H9 (cell line): ENCODE measurements around the gene SPESP1. TPM values are rescaled to one million over a fixed set of nuclear protein-coding genes. Genes with fewer than 3 reads are reported as not detected.
"Not testable (repeated sequence)": the region's sequence is repeated elsewhere in the genome, so short reads cannot be mapped to it uniquely, and the experiment has no call there.

Experiments used
- DNase-seq: peaks from one replicate; pipeline ENCODE4 v3.0.0-alpha.2; 2017
- H2AFZ ChIP-seq: one replicate; pipeline ENCODE4 v1.6.1; 2013; ENCODE audit warnings: mild to moderate bottlenecking, low read length, control low read depth, moderate library complexity
- H2AK5ac ChIP-seq: 2 replicates; pipeline ENCODE4 v1.6.1; 2013; ENCODE audit warnings: low read length, control low read depth, mixed read lengths; ENCODE audit not compliant: insufficient read length
- H2BK120ac ChIP-seq: one replicate; pipeline ENCODE4 v1.6.1; 2013; ENCODE audit warnings: low read depth, mild to moderate bottlenecking, low read length, control low read depth, inconsistent platforms; ENCODE audit not compliant: poor library complexity, severe bottlenecking
- H2BK12ac ChIP-seq: 2 replicates; pipeline ENCODE4 v1.6.1; 2013; ENCODE audit warnings: low read length, control low read depth, mixed read lengths, low read depth; ENCODE audit not compliant: insufficient read length
- H2BK15ac ChIP-seq: 2 replicates; pipeline ENCODE4 v1.6.1; 2013; ENCODE audit warnings: low read depth, low read length, control low read depth
- H2BK20ac ChIP-seq: one replicate; pipeline ENCODE4 v1.6.1; 2013; ENCODE audit warnings: low read depth, mild to moderate bottlenecking, low read length, control low read depth, inconsistent platforms; ENCODE audit not compliant: poor library complexity, severe bottlenecking
- H2BK5ac ChIP-seq: 2 replicates; pipeline ENCODE4 v1.6.1; 2013; ENCODE audit warnings: low read length, control low read depth, mixed read lengths; ENCODE audit not compliant: insufficient read length
- H3K14ac ChIP-seq: 2 replicates; pipeline ENCODE4 v1.6.1; 2013; ENCODE audit warnings: low read length, control low read depth; ENCODE audit not compliant: insufficient read depth
- H3K18ac ChIP-seq: 2 replicates; pipeline ENCODE4 v1.6.1; 2013; ENCODE audit warnings: low read depth, mild to moderate bottlenecking, mixed read lengths, low read length, control low read depth; ENCODE audit not compliant: insufficient read length
- H3K23ac ChIP-seq: 2 replicates; pipeline ENCODE4 v1.6.1; 2013; ENCODE audit warnings: low read length, control low read depth, mixed read lengths, low read depth; ENCODE audit not compliant: insufficient read length
- H3K23me2 ChIP-seq: 2 replicates; pipeline ENCODE4 v1.6.1; 2013; ENCODE audit warnings: low read depth, mild to moderate bottlenecking, mixed read lengths, low read length, control low read depth; ENCODE audit not compliant: insufficient read length, poor library complexity, severe bottlenecking
- H3K27ac ChIP-seq: 2 replicates; pipeline ENCODE4 v1.5.1; 2013; ENCODE audit warnings: low read length, control low read depth, mixed read lengths, low read depth; ENCODE audit not compliant: insufficient read length
- H3K27me3 ChIP-seq: 2 replicates; pipeline ENCODE4 v1.6.1; 2013; ENCODE audit warnings: low read length, control low read depth, inconsistent platforms; ENCODE audit not compliant: insufficient read depth
- H3K4ac ChIP-seq: 2 replicates; pipeline ENCODE4 v1.6.1; 2013; ENCODE audit warnings: low read depth, mild to moderate bottlenecking, control low read depth, inconsistent platforms, low read length, moderate library complexity
- H3K4me1 ChIP-seq: 2 replicates; pipeline ENCODE4 v1.6.1; 2013; ENCODE audit warnings: low read length, control low read depth, inconsistent platforms; ENCODE audit not compliant: insufficient read depth
- H3K4me2 ChIP-seq: 2 replicates; pipeline ENCODE4 v1.6.1; 2013; ENCODE audit warnings: low read length, control low read depth, mixed read lengths; ENCODE audit not compliant: insufficient read length, insufficient read depth
- H3K56ac ChIP-seq: 2 replicates; pipeline ENCODE4 v1.6.1; 2013; ENCODE audit warnings: low read depth, mild to moderate bottlenecking, mixed read lengths, low read length, control low read depth; ENCODE audit not compliant: insufficient read length
- H3K79me1 ChIP-seq: 2 replicates; pipeline ENCODE4 v1.6.1; 2013; ENCODE audit warnings: low read depth, mild to moderate bottlenecking, moderate library complexity, low read length, control low read depth, inconsistent platforms; ENCODE audit not compliant: insufficient read depth, poor library complexity, severe bottlenecking
- H3K79me2 ChIP-seq: 2 replicates; pipeline ENCODE4 v1.6.1; 2013; ENCODE audit warnings: low read length, control low read depth, inconsistent platforms; ENCODE audit not compliant: insufficient read depth
- H3K9ac ChIP-seq: 2 replicates; pipeline ENCODE4 v1.6.1; 2013; ENCODE audit warnings: low read length, control low read depth, mixed read lengths; ENCODE audit not compliant: insufficient read length; ENCODE audit errors: extremely low read depth
- H3K9me3 ChIP-seq: one replicate; pipeline ENCODE4 v1.6.1; 2013; ENCODE audit warnings: low read depth, low read length, inconsistent platforms; ENCODE audit not compliant: control insufficient read depth
- H3T11ph ChIP-seq: one replicate; pipeline ENCODE4 v1.6.1; 2013; ENCODE audit warnings: mild to moderate bottlenecking, low read length, control low read depth, inconsistent platforms
- H4K20me1 ChIP-seq: one replicate; pipeline ENCODE4 v1.6.1; 2013; ENCODE audit not compliant: control insufficient read depth, insufficient read length, insufficient read depth
- H4K5ac ChIP-seq: 2 replicates; pipeline ENCODE4 v1.6.1; 2013; ENCODE audit warnings: low read depth, mild to moderate bottlenecking, mixed read lengths, low read length, control low read depth; ENCODE audit not compliant: insufficient read length
- H4K8ac ChIP-seq: replicated peaks from 2 replicates; pipeline ENCODE4 v1.6.1; 2013; ENCODE audit warnings: low read length, control low read depth, mixed read lengths, low read depth; ENCODE audit not compliant: insufficient read length
- H4K91ac ChIP-seq: 2 replicates; pipeline ENCODE4 v1.6.1; 2013; ENCODE audit warnings: low read depth, mild to moderate bottlenecking, moderate library complexity, mixed read lengths, low read length, control low read depth; ENCODE audit not compliant: insufficient read length
- H3K27ac Mint-ChIP-seq, 3 experiments: 2 replicates in 2 of 3; 3 replicates in 1 of 3; pipeline ENCODE4 v1.8.0; 2020 to 2021; ENCODE audit warnings: mixed read lengths in 3 of 3, mild to moderate bottlenecking in 1 of 3, moderate library complexity in 1 of 3
- H3K27me3 Mint-ChIP-seq: 2 replicates; pipeline ENCODE4 v1.8.0; 2021; ENCODE audit warnings: low read depth, mild to moderate bottlenecking, moderate library complexity, mixed read lengths
- H3K36me3 Mint-ChIP-seq, 3 experiments: 2 replicates in 2 of 3; 3 replicates in 1 of 3; pipeline ENCODE4 v1.8.0; 2020 to 2021; ENCODE audit warnings: low read depth in 3 of 3, mixed read lengths in 3 of 3; ENCODE audit not compliant: insufficient read depth in 1 of 3
- H3K4me1 Mint-ChIP-seq, 2 experiments: 2 replicates each; pipeline ENCODE4 v1.8.0; 2020; ENCODE audit warnings: mixed read lengths in 2 of 2
- H3K4me3 Mint-ChIP-seq, 2 experiments: 2 replicates in 1 of 2; 3 replicates in 1 of 2; pipeline ENCODE4 v1.8.0; 2020 to 2021; ENCODE audit warnings: mild to moderate bottlenecking in 2 of 2, mixed read lengths in 2 of 2, moderate library complexity in 1 of 2
- H3K9me3 Mint-ChIP-seq, 2 experiments: 2 replicates in 1 of 2; 3 replicates in 1 of 2; pipeline ENCODE4 v1.8.0; 2020; ENCODE audit warnings: mild to moderate bottlenecking in 2 of 2, mixed read lengths in 2 of 2, moderate library complexity in 1 of 2
- WGBS: extraction: QIAGEN DNeasy Blood & Tissue Kit; methylation state at CpG from one replicate; pipeline ENCODE4 v1.1.7; 2013; ENCODE audit warnings: missing lambda C conversion rate, low lambda C conversion rate, mixed read lengths; ENCODE audit not compliant: insufficient read length; ENCODE audit errors: extremely low coverage; 5-methylcytosine and 5-hydroxymethylcytosine counted together
- total RNA-seq: library from RNA; stranded (reverse); gene quantifications from 2 replicates; pipeline ENCODE4 v1.2.1, GENCODE V29; 2021

Gene SPESP1
- total RNA-seq, 1 experiment from 2014 or later = not detected

DNA sequence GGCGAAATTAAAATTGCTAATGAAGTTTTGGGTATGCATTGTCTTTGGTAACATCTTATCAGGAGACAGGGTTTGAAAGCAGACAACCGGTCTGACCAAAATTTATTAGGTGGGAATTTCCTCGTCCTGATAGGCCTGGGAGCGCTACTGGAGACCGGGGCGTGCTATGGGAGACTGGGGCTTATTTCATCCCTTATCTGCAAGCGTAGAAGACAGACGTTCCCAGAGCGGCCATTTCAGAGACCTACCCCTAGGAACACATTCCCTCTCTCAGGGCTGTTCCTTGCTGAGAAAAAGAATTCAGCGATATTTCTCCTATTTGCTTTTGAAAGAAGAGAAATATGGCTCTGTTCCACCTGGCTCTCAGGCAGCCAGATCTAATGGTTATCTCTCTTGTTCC, 47.1 kb downstream of the SPESP1 start:
- not testable (repeated sequence) for H3K27ac Mint-ChIP-seq, H3K14ac ChIP-seq, H2AFZ ChIP-seq, H3K4me1 Mint-ChIP-seq, H3K79me2 ChIP-seq, H3K27me3 Mint-ChIP-seq, H3K4ac ChIP-seq, H3K9me3 ChIP-seq, H3K79me1 ChIP-seq, H3K4me3 Mint-ChIP-seq, H2AK5ac ChIP-seq, H3K56ac ChIP-seq, H3K9ac ChIP-seq, DNase-seq, H3K27me3 ChIP-seq, H3K27ac ChIP-seq, H4K91ac ChIP-seq, H3K4me1 ChIP-seq, H4K20me1 ChIP-seq, H4K5ac ChIP-seq, H2BK120ac ChIP-seq, H3K4me2 ChIP-seq, H2BK20ac ChIP-seq, H3K18ac ChIP-seq, H2BK15ac ChIP-seq, H3K23me2 ChIP-seq, H3K23ac ChIP-seq, H2BK5ac ChIP-seq, H2BK12ac ChIP-seq, H3T11ph ChIP-seq, H4K8ac ChIP-seq
- Mint-ChIP-seq H3K9me3 (peaks cover 28 to 35% of the 10 kb centered on the region in 2 experiments), H3K36me3 (peaks cover 9 to 20% (median 17%) of the 10 kb centered on the region in 3 experiments; a peak in 6 of 7 replicates)
- WGBS = no CpG with 5 or more reads among the region's 10 CpGs
